ENCODE measurements around the gene TBC1D3B. TPM values are rescaled to one million over a fixed set of nuclear protein-coding genes. Genes with fewer than 3 reads are reported as not detected.

TBC1D3B gene
- total RNA-seq, 1 experiment from 2014 or later, result 7.4 TPM

- intact Hi-C loops (cut with micrococcal nuclease; ENCODE audit: unreplicated experiment) (no loop called here), in situ Hi-C loops (cut with HindIII; ENCODE audit: low pct_unique_long_range_greater_than_20kb, low sequenced_read_pairs) (no loop called here)
- Histone ChIP-seq H3K36me3 (ENCODE audit: control insufficient read depth, insufficient read depth, low read length) (no peaks in the 10 kb centered on the region), H3K9me3 (ENCODE audit: control insufficient read depth, insufficient read depth, low read depth, low read length) (no peaks in the 10 kb centered on the region), H3K4me1 (ENCODE audit: control insufficient read depth, insufficient read depth, low read length) (peaks cover 2% of the 10 kb centered on the region; the same call in 1 of the 2 replicates), H3K4me3 (ENCODE audit: low read depth in 2 of 2, low read length in 2 of 2) (no peak overlapping the region), H3K27me3 (ENCODE audit: control insufficient read depth, insufficient read depth, low read length) (peaks cover 23% of the 10 kb centered on the region), H3K27ac (ENCODE audit: low read length) (no peak overlapping the region)
- peak; percentile 73 for ATAC-seq
- CTCF ChIA-PET, result interaction anchor here (1.1 kb wide), 1 partner anchor 331 kb away, joined by 5 read pairs; no protein-coding TSS in a partner anchor
- DNase-seq (ENCODE audit: low read depth, low spot score), result no peak
- POLR2A ChIA-PET, result no interaction called here
- TF ChIP-seq CTCF (IDR thresholded peaks at IDR 0.05) (peak; percentile 36; the same call in 1 of the 2 replicates), POLR2AphosphoS5 (IDR thresholded peaks at IDR 0.05; ENCODE audit: low read depth, low read length) (no peak), SIN3A (IDR thresholded peaks at IDR 0.05; ENCODE audit: borderline replicate concordance, insufficient read depth, low read depth, low read length) (no peak), REST (IDR thresholded peaks at IDR 0.05; ENCODE audit: insufficient read depth in 1 of 2, low read depth in 2 of 2, low read length in 1 of 2) (no peak), TCF7L2 (IDR thresholded peaks at IDR 0.05; ENCODE audit: low read depth, low read length) (no peak)
- BruUV-seq (replicated peaks), result no TSS peak
Observed at GRCh38 chr17:36152639-36153120, 23.8 kb downstream of the TBC1D3B start.

GRCh38 chr17:36151891-36152638, 24.4 kb downstream of the TBC1D3B start:
- in situ Hi-C loops (cut with HindIII; ENCODE audit: low pct_unique_long_range_greater_than_20kb, low sequenced_read_pairs) (no loop called here), intact Hi-C loops (cut with micrococcal nuclease; ENCODE audit: unreplicated experiment) (no loop called here)
- DNase-seq (ENCODE audit: low read depth, low spot score), result no peak
- TF ChIP-seq SIN3A (IDR thresholded peaks at IDR 0.05; ENCODE audit: borderline replicate concordance, insufficient read depth, low read depth, low read length) (no peak), CTCF (IDR thresholded peaks at IDR 0.05) (no peak), POLR2AphosphoS5 (IDR thresholded peaks at IDR 0.05; ENCODE audit: low read depth, low read length) (no peak), REST (IDR thresholded peaks at IDR 0.05; ENCODE audit: insufficient read depth in 1 of 2, low read depth in 2 of 2, low read length in 1 of 2) (no peak), TCF7L2 (IDR thresholded peaks at IDR 0.05; ENCODE audit: low read depth, low read length) (no peak)
- no peaks in the 10 kb centered on the region for H3K36me3 ChIP-seq (ENCODE audit: control insufficient read depth, insufficient read depth, low read length)
- no peaks in the 10 kb centered on the region for H3K9me3 ChIP-seq (ENCODE audit: control insufficient read depth, insufficient read depth, low read depth, low read length)
- ChIA-PET CTCF (interaction anchor here (1.1 kb wide), 1 partner anchor 331 kb away, joined by 5 read pairs; no protein-coding TSS in a partner anchor), POLR2A (no interaction called here)
- no peak overlapping the region for H3K4me3 ChIP-seq (ENCODE audit: low read depth in 2 of 2, low read length in 2 of 2)
- peaks cover 2% of the 10 kb centered on the region; the same call in 1 of the 2 replicates for H3K4me1 ChIP-seq (ENCODE audit: control insufficient read depth, insufficient read depth, low read length)
- no peak overlapping the region for H3K27ac ChIP-seq (ENCODE audit: low read length)
- peaks cover 22% of the 10 kb centered on the region for H3K27me3 ChIP-seq (ENCODE audit: control insufficient read depth, insufficient read depth, low read length)
- BruUV-seq (replicated peaks), result no TSS peak
- no peak for ATAC-seq

Measured in Panc1 (cell line).